SKM-1 (cell line): ENCODE data around the gene GPR61.

Experiments used
- DNase-seq: peaks from one replicate; lab custom pipeline; 2025; ENCODE audit not compliant: unreplicated experiment; lab: John Stamatoyannopoulos, UW

Gene GPR61

GRCh38 chr1:109532365-109533136 lies 7.1 kb upstream of the GPR61 start:
- DNase-seq, result peak; percentile 40

GRCh38 chr1:109534307-109534858 lies 5.3 kb upstream of the GPR61 start:
- no peak for DNase-seq

- no peak for DNase-seq
These were observed 4.2 kb upstream of the GPR61 start for GRCh38 chr1:109535481-109535880.

GRCh38 chr1:109535971-109536491 lies 3.6 kb upstream of the GPR61 start:
- no peak for DNase-seq

- DNase-seq, result no peak
These were observed 2.1 kb upstream of the GPR61 start for GRCh38 chr1:109537450-109538178.

- no peak for DNase-seq
These were observed 681 bp upstream of the GPR61 start for GRCh38 chr1:109538827-109539555.

- no peak for DNase-seq
These were observed 1.4 kb downstream of the GPR61 start for GRCh38 chr1:109541102-109541501.

GRCh38 chr1:109542657-109543056 lies 3.0 kb downstream of the GPR61 start:
- no peak for DNase-seq

GRCh38 chr1:109543283-109543987 lies 3.8 kb downstream of the GPR61 start:
- no peak for DNase-seq

GRCh38 chr1:109543988-109544735 lies 4.5 kb downstream of the GPR61 start:
- DNase-seq, result no peak

- peak; percentile 83 for DNase-seq
These were observed 6.8 kb downstream of the GPR61 start for GRCh38 chr1:109546311-109547109.

GRCh38 chr1:109547463-109548320 lies 8.0 kb downstream of the GPR61 start:
- no peak for DNase-seq

- DNase-seq, result peak; percentile 93
These were observed 8.9 kb downstream of the GPR61 start, which contains the start of gene GNAI3 for GRCh38 chr1:109548321-109549267. GNAI3 (plus strand) TSS chr1:109548615; CDS start chr1:109548721, 106 bp downstream.

GRCh38 chr1:109556563-109556962 lies 16.9 kb downstream of the GPR61 start:
- no peak for DNase-seq

GRCh38 chr1:109557520-109557919 lies 17.8 kb downstream of the GPR61 start:
- no peak for DNase-seq

- no peak for DNase-seq
These were observed 20.3 kb downstream of the GPR61 start for GRCh38 chr1:109559995-109560394.
